Keratinocyte (primary cell): Measurements from ENCODE around the gene AFAP1L1. TPM values are rescaled to one million over a fixed set of nuclear protein-coding genes. Genes with fewer than 3 reads are reported as not detected.

Experiments used
- DNase-seq: peaks from one replicate; pipeline ENCODE4 v3.0.0-alpha.2; 2011; ENCODE audit warnings: low read depth, missing footprints, low spot score
- FAIRE-seq: peaks from 2 replicates; lab custom pipeline; 2011; peaks lifted over from hg19 to GRCh38; lab: Jason Lieb, UNC
- H2AFZ ChIP-seq: 2 replicates; pipeline ENCODE4 v1.6.0; 2012; ENCODE audit warnings: low read length, control low read depth, inconsistent platforms; ENCODE audit not compliant: control insufficient read depth
- H3K27ac ChIP-seq: 2 replicates; pipeline ENCODE4 v1.5.1; 2011; ENCODE audit warnings: low read length; ENCODE audit not compliant: control insufficient read depth, insufficient read depth
- H3K27me3 ChIP-seq: 3 replicates; pipeline ENCODE4 v1.6.0; 2011; ENCODE audit warnings: low read length; ENCODE audit not compliant: control insufficient read depth, insufficient read depth; ENCODE audit errors: extremely low read depth
- H3K36me3 ChIP-seq, 2 experiments: 2 replicates in 1 of 2; 3 replicates in 1 of 2; pipeline ENCODE4 v1.5.1; 2011; ENCODE audit warnings: low read length in 2 of 2, mild to moderate bottlenecking in 1 of 2; ENCODE audit not compliant: control insufficient read depth in 2 of 2, insufficient read depth in 2 of 2; ENCODE audit errors: extremely low read depth in 1 of 2
- H3K4me1 ChIP-seq: 3 replicates; pipeline ENCODE4 v1.5.1; 2011; ENCODE audit warnings: low read length; ENCODE audit not compliant: control insufficient read depth, insufficient read depth; ENCODE audit errors: extremely low read depth
- H3K4me2 ChIP-seq: 3 replicates; pipeline ENCODE4 v1.6.0; 2011; ENCODE audit warnings: low read depth, low read length; ENCODE audit not compliant: control insufficient read depth, insufficient read depth; ENCODE audit errors: extremely low read depth
- H3K4me3 ChIP-seq, 3 experiments: fragments of 200-600 bp in 1 of 3; sonication (generic) in 1 of 3; 2 replicates in 2 of 3; 3 replicates in 1 of 3; pipeline ENCODE4 v1.5.1; 2011 to 2016; ENCODE audit warnings: low read length in 3 of 3, mild to moderate bottlenecking in 3 of 3, control low read depth in 2 of 3, inconsistent platforms in 1 of 3, low read depth in 1 of 3, mixed read lengths in 1 of 3, mixed run types in 1 of 3, moderate library complexity in 1 of 3; ENCODE audit not compliant: control insufficient read depth in 2 of 3, insufficient read depth in 2 of 3; ENCODE audit errors: extremely low read depth in 1 of 3
- H3K79me2 ChIP-seq: 2 replicates; pipeline ENCODE4 v1.6.0; 2012; ENCODE audit warnings: low read length; ENCODE audit not compliant: control insufficient read depth, insufficient read depth
- H3K9ac ChIP-seq: 3 replicates; pipeline ENCODE4 v1.6.0; 2011; ENCODE audit warnings: low read length; ENCODE audit not compliant: control insufficient read depth, insufficient read depth; ENCODE audit errors: extremely low read depth
- H3K9me1 ChIP-seq: 3 replicates; pipeline ENCODE4 v1.6.0; 2011; ENCODE audit warnings: low read length; ENCODE audit not compliant: control insufficient read depth, insufficient read depth; ENCODE audit errors: extremely low read depth
- H3K9me3 ChIP-seq: 2 replicates; pipeline ENCODE4 v1.5.1; 2012; ENCODE audit warnings: low read depth, low read length; ENCODE audit not compliant: control insufficient read depth
- H4K20me1 ChIP-seq: 3 replicates; pipeline ENCODE4 v1.6.0; 2011; ENCODE audit warnings: low read length; ENCODE audit not compliant: control insufficient read depth, insufficient read depth; ENCODE audit errors: extremely low read depth
- EZH2 ChIP-seq: IDR thresholded peaks from one replicate; pipeline ENCODE4 v1.6.1; 2012; ENCODE audit warnings: inconsistent platforms, mild to moderate bottlenecking, low read length, moderate library complexity
- dilution Hi-C: fragments of 300-500 bp; cut with MboI; formaldehyde crosslinking; loops from one replicate; pipeline ENCODE4 v1.7.0; 2020; ENCODE audit warnings: low sequenced_read_pairs; ENCODE audit not compliant: extremely low pct_ligation_motif_present
- polyA plus RNA-seq, 5 experiments: library from polyadenylated mRNA; depleted of rRNA in 3 of 5; stranded (reverse) in 3 of 5; stranded (forward) in 1 of 5; unstranded in 1 of 5; fragments of >200 nt; gene quantifications; 1 replicate in 1 of 5; 2 replicates in 3 of 5; 3 replicates in 1 of 5; pipeline versions ENCODE4 v1.2.1 to v1.2.3, GENCODE V29; 2011 to 2012; ENCODE audit warnings: missing spikeins in 2 of 5, low read depth in 1 of 5, low replicate concordance in 1 of 5
- TF ChIP-seq, protein P1 (sequence below), 3 experiments: IDR thresholded peaks in 1 of 3; conservative IDR thresholded peaks in 1 of 3; optimal IDR thresholded peaks in 1 of 3; 2 replicates in 2 of 3; 3 replicates in 1 of 3; pipeline versions ENCODE3 to v1.5.1; 2011; ENCODE audit warnings: low read length in 3 of 3, mild to moderate bottlenecking in 3 of 3, moderate library complexity in 2 of 3, control low read depth in 1 of 3, inconsistent platforms in 1 of 3; ENCODE audit not compliant: insufficient read depth in 2 of 3; ENCODE audit errors: extremely low read depth in 1 of 3

AFAP1L1 gene
- polyA plus RNA-seq, 1 donor (not counting 4 experiments of a cell fraction or from before 2014, with no cell fraction given) = 4.6 TPM

GRCh38 chr5:149374303-149374702 lies 102.6 kb downstream of the AFAP1L1 start:
- no peak overlapping the region for H3K9ac ChIP-seq
- H2AFZ ChIP-seq = no peak overlapping the region
- no peaks in the 10 kb centered on the region for H3K27me3 ChIP-seq
- H3K9me3 ChIP-seq = no peaks in the 10 kb centered on the region
- no peak for DNase-seq
- TF ChIP-seq EZH2 = no peak
- TF ChIP-seq, protein P1, sequence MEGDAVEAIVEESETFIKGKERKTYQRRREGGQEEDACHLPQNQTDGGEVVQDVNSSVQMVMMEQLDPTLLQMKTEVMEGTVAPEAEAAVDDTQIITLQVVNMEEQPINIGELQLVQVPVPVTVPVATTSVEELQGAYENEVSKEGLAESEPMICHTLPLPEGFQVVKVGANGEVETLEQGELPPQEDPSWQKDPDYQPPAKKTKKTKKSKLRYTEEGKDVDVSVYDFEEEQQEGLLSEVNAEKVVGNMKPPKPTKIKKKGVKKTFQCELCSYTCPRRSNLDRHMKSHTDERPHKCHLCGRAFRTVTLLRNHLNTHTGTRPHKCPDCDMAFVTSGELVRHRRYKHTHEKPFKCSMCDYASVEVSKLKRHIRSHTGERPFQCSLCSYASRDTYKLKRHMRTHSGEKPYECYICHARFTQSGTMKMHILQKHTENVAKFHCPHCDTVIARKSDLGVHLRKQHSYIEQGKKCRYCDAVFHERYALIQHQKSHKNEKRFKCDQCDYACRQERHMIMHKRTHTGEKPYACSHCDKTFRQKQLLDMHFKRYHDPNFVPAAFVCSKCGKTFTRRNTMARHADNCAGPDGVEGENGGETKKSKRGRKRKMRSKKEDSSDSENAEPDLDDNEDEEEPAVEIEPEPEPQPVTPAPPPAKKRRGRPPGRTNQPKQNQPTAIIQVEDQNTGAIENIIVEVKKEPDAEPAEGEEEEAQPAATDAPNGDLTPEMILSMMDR (optimal IDR thresholded peaks at IDR 0.05 in 1 of 3, IDR thresholded peaks at IDR 0.05 in 1 of 3, conservative IDR thresholded peaks at IDR 0.05 in 1 of 3; ENCODE audit: extremely low read depth in 1 of 3, insufficient read depth in 2 of 3, low read length in 3 of 3) = no peak
- no peaks in the 10 kb centered on the region for H4K20me1 ChIP-seq
- H3K27ac ChIP-seq = no peak overlapping the region
- peaks cover 4% of the 10 kb centered on the region for H3K4me1 ChIP-seq
- no peaks in the 10 kb centered on the region for H3K36me3 ChIP-seq
- H3K4me3 ChIP-seq = no peak overlapping the region
- H3K4me2 ChIP-seq = no peak overlapping the region
- H3K9me1 ChIP-seq = no peaks in the 10 kb centered on the region
- dilution Hi-C loops = no loop called here
- H3K79me2 ChIP-seq = no peaks in the 10 kb centered on the region
- no peak for FAIRE-seq

- H3K9me3 ChIP-seq = no peaks in the 10 kb centered on the region
- H2AFZ ChIP-seq = no peak overlapping the region
- no peaks in the 10 kb centered on the region for H3K79me2 ChIP-seq
- H3K4me1 ChIP-seq = peaks cover 4% of the 10 kb centered on the region
- dilution Hi-C loops = no loop called here
- no peak for DNase-seq
- FAIRE-seq = no peak
- no peaks in the 10 kb centered on the region for H3K27me3 ChIP-seq
- no peaks in the 10 kb centered on the region for H3K36me3 ChIP-seq
- H3K9ac ChIP-seq = no peak overlapping the region
- no peak for TF ChIP-seq EZH2
- TF ChIP-seq, protein P1 (optimal IDR thresholded peaks at IDR 0.05 in 1 of 3, IDR thresholded peaks at IDR 0.05 in 1 of 3, conservative IDR thresholded peaks at IDR 0.05 in 1 of 3; ENCODE audit: extremely low read depth in 1 of 3, insufficient read depth in 2 of 3, low read length in 3 of 3) = no peak
- H3K27ac ChIP-seq = no peak overlapping the region
- H3K4me2 ChIP-seq = no peak overlapping the region
- H3K9me1 ChIP-seq = no peaks in the 10 kb centered on the region
- H3K4me3 ChIP-seq = no peak overlapping the region
- no peaks in the 10 kb centered on the region for H4K20me1 ChIP-seq
These were observed 103.1 kb downstream of the AFAP1L1 start for GRCh38 chr5:149374801-149375200.
